Measurements from ENCODE around the gene SHROOM2.
"Not testable (repeated sequence)": the region's sequence is repeated elsewhere in the genome, so short reads cannot be mapped to it uniquely, and the experiment has no call there.

SHROOM2 gene

GRCh38 chrX:9767375-9767774, 18.9 kb upstream of the SHROOM2 start:
- H3K4me3 ChIP-seq (ENCODE audit: low read length): no peak overlapping the region
- no peak for TF ChIP-seq ZNF274 (IDR thresholded peaks at IDR 0.05; ENCODE audit: low read depth, low read length)

GRCh38 chrX:9768321-9768839, 17.8 kb upstream of the SHROOM2 start:
- H3K4me3 ChIP-seq (ENCODE audit: low read length): not testable (repeated sequence)

- TF ChIP-seq ZNF274 (IDR thresholded peaks at IDR 0.05; ENCODE audit: low read depth, low read length): no peak
- no peak overlapping the region for H3K4me3 ChIP-seq (ENCODE audit: low read length)
Observed at GRCh38 chrX:9770319-9770718, 15.9 kb upstream of the SHROOM2 start.

GRCh38 chrX:9772943-9773342, 13.3 kb upstream of the SHROOM2 start:
- no peak overlapping the region for H3K4me3 ChIP-seq (ENCODE audit: low read length)
- TF ChIP-seq ZNF274 (IDR thresholded peaks at IDR 0.05; ENCODE audit: low read depth, low read length): no peak

DNA sequence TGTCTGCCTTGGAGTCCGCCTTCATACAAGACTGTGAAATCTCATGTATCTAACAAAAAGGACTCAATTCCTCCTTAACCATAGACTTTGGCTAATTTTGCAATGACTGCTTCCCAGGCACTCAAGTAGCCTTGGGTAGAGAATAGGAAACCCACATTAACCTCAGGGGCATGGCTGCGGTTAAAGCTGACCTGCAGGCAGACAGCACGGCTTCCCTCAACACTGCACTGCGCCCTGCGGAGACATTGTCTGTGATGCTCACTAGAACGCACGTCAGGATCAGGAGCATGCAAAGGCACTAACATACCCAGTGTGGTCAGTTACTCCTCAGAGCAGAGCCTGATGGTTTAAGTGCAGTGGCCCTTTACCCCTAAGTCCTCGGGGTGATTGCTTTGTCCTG, 10.3 kb upstream of the SHROOM2 start:
- no peak overlapping the region for H3K4me3 ChIP-seq (ENCODE audit: low read length)
- TF ChIP-seq ZNF274 (IDR thresholded peaks at IDR 0.05; ENCODE audit: low read depth, low read length): no peak

DNA sequence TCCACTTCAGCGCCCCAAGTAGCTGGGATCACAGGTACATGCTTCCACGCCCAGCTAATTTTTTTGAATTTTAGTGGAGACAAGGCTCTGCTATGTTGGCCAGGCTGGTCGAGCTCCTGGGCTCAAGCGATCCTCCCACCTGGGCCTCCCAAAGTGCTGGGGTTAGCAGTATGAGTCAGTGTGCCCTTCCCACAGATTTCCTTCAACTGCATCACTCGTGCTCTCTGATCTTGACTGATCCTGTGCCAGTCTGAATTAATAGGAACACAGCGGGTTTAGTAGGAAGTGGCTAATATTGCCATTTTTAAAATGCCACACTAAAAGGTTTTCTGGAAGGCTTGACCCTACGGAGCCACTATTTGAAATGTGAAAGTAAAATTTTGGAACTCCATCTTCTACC, 4.3 kb upstream of the SHROOM2 start:
- no peak for TF ChIP-seq ZNF274 (IDR thresholded peaks at IDR 0.05; ENCODE audit: low read depth, low read length)
- no peak overlapping the region for H3K4me3 ChIP-seq (ENCODE audit: low read length)

- TF ChIP-seq ZNF274 (IDR thresholded peaks at IDR 0.05; ENCODE audit: low read depth, low read length): no peak
- no peak overlapping the region for H3K4me3 ChIP-seq (ENCODE audit: low read length)
Observed at GRCh38 chrX:9784332-9784731, 1.9 kb upstream of the SHROOM2 start.

DNA sequence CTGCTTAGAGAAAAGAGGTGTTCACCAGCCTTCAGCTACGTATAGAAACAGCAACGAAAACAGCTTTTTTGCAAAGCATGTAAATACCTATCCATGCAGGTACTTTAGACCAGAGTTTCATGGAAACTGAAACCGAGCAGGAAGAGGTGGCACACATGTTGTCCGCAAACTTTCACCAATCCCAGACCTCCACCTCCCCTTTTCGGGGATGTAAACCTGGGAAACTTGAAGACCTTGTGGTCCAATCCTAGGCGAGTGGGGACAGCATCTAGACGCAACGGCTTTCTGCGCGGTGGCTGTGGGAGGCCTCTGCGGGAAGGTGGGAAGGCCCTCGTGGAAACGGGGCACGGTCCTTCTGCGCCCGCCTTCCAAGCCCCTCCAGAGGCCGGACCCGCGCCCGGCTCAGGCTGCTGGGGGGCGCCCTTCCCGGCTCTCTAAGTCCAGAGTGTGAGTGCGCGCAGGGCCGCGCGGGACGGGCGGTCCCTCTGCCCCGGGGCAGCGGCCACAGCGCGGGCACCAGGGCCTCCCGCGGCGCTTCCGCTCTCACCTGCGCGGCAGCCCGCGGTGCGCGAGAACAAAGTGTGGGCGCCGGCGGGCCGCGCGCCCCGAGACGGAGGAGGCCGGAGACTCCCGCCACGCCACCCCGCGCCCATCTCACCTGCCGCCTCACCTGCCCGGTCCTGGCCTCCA, 830 bp upstream of the SHROOM2 start:
- H3K4me3 ChIP-seq (ENCODE audit: low read length): no peak overlapping the region

DNA sequence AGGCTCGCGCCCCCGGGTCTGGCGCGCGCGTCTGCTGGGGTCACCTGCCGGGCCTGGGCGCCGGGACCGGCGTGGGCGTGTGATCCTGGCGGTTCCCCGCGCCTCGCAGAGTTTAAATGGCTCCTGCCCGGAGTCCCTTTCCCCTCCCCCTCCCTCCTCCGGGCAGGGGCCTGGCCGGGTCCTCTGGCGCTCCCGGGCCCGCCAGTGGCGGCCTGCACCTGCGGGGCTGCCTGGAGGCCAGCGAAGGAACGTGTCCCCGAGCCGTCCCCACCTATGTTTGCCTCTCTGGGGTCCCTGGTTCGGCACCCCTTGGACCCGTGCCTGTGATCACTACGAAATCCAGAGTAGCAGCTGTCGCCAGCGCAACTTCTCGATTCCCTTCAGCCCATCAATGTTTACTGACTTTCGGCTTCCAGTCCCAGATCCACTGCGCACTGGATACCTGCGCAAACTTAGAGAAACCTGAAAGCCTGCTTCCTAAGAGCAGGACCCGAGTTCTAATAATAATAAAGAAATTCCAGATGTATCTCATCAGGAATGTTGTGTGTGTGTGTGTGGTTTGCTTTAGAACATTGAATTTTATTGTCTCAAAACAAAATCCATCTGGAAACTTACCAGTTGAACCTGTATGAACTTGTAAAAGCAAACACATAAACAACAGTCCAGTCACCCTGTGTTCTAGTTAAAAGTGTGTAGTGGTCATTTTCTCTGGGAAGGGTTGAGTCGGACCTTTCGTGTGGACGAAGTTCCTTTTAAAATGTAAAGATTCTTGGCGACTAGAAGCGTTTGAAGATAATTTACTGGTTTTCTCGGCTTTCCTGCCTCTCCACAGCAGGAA, 788 bp downstream of the SHROOM2 start:
- TF ChIP-seq ZNF274 (IDR thresholded peaks at IDR 0.05; ENCODE audit: low read depth, low read length): no peak
- H3K4me3 ChIP-seq (ENCODE audit: low read length): no peak overlapping the region; the same call in 1 of the 2 replicates

More for the DNA sequence above, 830 bp upstream of the SHROOM2 start:
- no peak for TF ChIP-seq ZNF274 (IDR thresholded peaks at IDR 0.05; ENCODE audit: low read depth, low read length)

DNA sequence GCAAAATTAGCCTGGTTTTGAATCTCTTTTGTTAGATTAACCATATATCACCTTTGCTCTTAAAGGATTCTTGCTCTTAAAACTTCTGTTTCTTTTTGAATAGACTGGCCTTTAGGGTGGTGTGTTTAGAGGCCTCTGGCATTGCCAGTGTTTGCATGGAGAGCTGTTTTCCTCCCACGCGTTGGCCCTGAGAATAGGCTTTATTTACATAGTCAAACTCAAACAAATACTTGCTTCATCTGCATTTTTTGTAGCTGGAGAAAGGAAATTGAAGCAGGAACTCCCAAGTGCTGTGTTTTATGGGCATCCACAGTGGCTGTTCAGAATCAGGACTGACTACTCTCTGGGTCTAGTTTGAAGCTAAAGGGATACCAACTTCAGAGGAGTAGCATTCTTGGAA, 2.7 kb downstream of the SHROOM2 start:
- H3K4me3 ChIP-seq (ENCODE audit: low read length): no peak overlapping the region
- no peak for TF ChIP-seq ZNF274 (IDR thresholded peaks at IDR 0.05; ENCODE audit: low read depth, low read length)

DNA sequence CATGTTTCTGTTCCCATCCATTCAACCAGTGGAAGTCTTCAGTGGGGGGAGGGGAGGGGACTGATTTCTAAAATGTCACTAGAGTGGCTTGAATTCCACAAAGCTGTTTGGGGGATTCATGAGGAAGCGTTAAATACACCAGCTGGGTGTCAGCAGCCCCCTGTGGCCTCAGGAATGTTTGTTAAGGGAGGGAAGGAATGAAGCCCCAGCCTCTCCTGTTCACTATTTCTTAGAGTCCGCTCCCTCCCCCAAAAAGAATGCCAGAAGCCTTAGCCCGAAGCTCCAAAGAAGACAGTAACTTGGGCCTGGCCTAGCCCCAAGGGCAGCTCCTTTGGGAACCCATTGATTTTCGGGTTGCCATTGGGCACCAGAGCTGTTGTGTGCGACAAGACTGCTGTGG, 3.3 kb downstream of the SHROOM2 start:
- TF ChIP-seq ZNF274 (IDR thresholded peaks at IDR 0.05; ENCODE audit: low read depth, low read length): no peak
- no peak overlapping the region for H3K4me3 ChIP-seq (ENCODE audit: low read length)

GRCh38 chrX:9790866-9791265, 4.6 kb downstream of the SHROOM2 start:
- no peak for TF ChIP-seq ZNF274 (IDR thresholded peaks at IDR 0.05; ENCODE audit: low read depth, low read length)
- no peak overlapping the region for H3K4me3 ChIP-seq (ENCODE audit: low read length)

- H3K4me3 ChIP-seq (ENCODE audit: low read length): no peak overlapping the region
- no peak for TF ChIP-seq ZNF274 (IDR thresholded peaks at IDR 0.05; ENCODE audit: low read depth, low read length)
Observed at GRCh38 chrX:9794495-9794894, 8.3 kb downstream of the SHROOM2 start.

DNA sequence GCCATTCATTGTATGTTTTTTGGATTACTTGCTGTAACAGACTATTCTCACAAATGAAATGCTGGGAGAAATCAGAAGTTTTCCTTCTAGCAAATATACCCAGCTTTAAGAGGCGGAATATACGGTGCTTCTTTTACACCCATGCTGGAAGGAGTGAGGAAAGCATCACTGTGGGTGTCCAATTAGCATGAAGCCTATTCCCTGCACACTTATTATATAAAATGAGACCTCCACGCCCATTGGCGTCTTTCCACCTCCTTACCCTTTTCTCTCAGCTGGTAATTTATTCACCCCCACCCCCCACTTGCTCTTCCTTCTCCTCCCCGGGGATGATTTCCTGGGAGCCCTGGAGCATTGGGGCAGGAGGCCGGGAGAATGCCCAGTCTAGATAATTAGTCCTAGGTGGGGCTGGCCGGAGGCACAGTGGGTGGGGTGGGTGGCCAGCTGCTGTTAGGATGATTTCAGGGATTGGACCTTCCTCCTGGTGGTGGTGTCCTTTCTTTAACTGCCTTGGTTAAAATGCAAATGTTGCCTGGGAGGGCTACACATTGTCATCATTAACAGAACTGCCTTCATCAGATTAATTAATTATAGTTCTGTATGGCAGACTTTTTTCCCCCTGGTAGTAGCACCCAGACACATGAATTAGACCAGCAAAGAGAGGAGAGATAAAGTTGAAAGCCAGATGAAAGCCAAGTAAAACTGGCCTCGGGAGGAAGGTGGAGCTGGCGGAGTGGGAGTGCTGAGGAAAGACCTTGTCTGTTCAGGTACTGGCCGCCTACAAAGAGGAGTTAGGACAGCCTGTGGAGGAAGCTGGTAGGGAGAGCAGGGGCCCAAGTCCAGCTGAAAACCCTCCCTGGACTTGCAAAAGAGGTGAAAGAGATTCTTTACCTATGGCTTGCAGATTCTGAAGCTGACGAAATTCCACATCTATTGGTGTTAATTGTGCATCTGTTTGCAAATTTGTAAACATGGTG, 11.4 kb downstream of the SHROOM2 start:
- H3K4me3 ChIP-seq (ENCODE audit: low read length): no peak overlapping the region
- TF ChIP-seq ZNF274 (IDR thresholded peaks at IDR 0.05; ENCODE audit: low read depth, low read length): no peak
